Measurements from ENCODE around the gene SLC25A21.

DNA sequence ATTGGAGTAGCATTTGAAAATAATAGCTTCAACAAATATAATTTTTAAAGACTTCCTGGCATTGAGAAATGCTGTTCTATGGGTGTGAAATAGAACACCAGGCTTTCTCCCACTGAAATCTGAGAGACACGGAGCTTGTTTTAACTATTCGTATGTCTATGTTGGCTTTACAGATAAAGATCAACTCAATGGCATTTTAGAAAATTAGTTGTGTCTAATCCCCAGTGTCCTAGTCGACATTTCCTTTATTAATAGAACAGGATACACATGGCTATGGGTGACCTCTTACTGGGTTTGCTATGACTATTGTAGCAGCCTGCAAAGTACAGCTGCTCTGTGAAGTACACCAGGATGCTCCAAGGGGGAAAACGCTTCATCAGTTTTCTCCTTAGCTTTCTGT, 159.3 kb downstream of the SLC25A21 start:
- TF ChIP-seq, protein P1, sequence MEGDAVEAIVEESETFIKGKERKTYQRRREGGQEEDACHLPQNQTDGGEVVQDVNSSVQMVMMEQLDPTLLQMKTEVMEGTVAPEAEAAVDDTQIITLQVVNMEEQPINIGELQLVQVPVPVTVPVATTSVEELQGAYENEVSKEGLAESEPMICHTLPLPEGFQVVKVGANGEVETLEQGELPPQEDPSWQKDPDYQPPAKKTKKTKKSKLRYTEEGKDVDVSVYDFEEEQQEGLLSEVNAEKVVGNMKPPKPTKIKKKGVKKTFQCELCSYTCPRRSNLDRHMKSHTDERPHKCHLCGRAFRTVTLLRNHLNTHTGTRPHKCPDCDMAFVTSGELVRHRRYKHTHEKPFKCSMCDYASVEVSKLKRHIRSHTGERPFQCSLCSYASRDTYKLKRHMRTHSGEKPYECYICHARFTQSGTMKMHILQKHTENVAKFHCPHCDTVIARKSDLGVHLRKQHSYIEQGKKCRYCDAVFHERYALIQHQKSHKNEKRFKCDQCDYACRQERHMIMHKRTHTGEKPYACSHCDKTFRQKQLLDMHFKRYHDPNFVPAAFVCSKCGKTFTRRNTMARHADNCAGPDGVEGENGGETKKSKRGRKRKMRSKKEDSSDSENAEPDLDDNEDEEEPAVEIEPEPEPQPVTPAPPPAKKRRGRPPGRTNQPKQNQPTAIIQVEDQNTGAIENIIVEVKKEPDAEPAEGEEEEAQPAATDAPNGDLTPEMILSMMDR (IDR thresholded peaks at IDR 0.05; ENCODE audit: low read length), result no peak
- no peak for TF ChIP-seq EZH2 (optimal IDR thresholded peaks at IDR 0.05; ENCODE audit: low read depth, low read length)

Data from MM.1S (cell line).